Activated CD4-positive, alpha-beta T cell treated with anti-CD3 and anti-CD28 coated beads for 36 hours (primary cell): Measurements from ENCODE around the gene TDRD10. TPM values are rescaled to one million over a fixed set of nuclear protein-coding genes. Genes with fewer than 3 reads are reported as not detected.

Experiments
- ATAC-seq: fragments of 200-7000 bp; cut with Tn5 transposase; one replicate; pipeline ENCODE4 v1.10.0; 2021; ENCODE audit warnings: mild to moderate bottlenecking, moderate library complexity
- CTCF ChIA-PET: fragments of 350-600 bp; sonication (Branson Sonifier 250); formaldehyde crosslinking; loops from one replicate; lab custom pipeline; 2021; ENCODE audit warnings: antibody characterized with exemption; lab: Charles Lee
- POLR2A ChIA-PET: fragments of 350-600 bp; sonication (Branson Sonifier 250); formaldehyde crosslinking; loops from one replicate; lab custom pipeline; 2021; ENCODE audit warnings: antibody characterized with exemption, inconsistent platforms; lab: Charles Lee
- DNase-seq: peaks from one replicate; pipeline ENCODE4 v3.0.0-alpha.2; 2020
- H3K27ac Mint-ChIP-seq: one replicate; pipeline ENCODE4 v1.8.0; 2021; ENCODE audit warnings: mixed read lengths
- H3K27me3 Mint-ChIP-seq: one replicate; pipeline ENCODE4 v1.8.0; 2021; ENCODE audit warnings: mixed read lengths
- H3K36me3 Mint-ChIP-seq: one replicate; pipeline ENCODE4 v1.8.0; 2021; ENCODE audit warnings: low read depth, mixed read lengths
- H3K4me1 Mint-ChIP-seq: one replicate; pipeline ENCODE4 v1.8.0; 2021; ENCODE audit warnings: mixed read lengths
- H3K4me3 Mint-ChIP-seq: one replicate; pipeline ENCODE4 v1.8.0; 2021; ENCODE audit warnings: mild to moderate bottlenecking, moderate library complexity, mixed read lengths
- H3K9me3 Mint-ChIP-seq: one replicate; pipeline ENCODE4 v1.8.0; 2021; ENCODE audit warnings: low read depth, mixed read lengths
- intact Hi-C, 2 experiments: fragments of 100-400 bp; cut with DNase I in 1 of 2; cut with micrococcal nuclease in 1 of 2; formaldehyde crosslinking; loops; one replicate each; pipeline versions ENCODE4 v1.14.2 to v1.15.1; 2022 to 2024; cut with DNase I, micrococcal nuclease
- total RNA-seq, 2 experiments: library from RNA; stranded (reverse); gene quantifications; one replicate each; pipeline ENCODE4 v1.2.3, GENCODE V29; 2021

TDRD10 gene
- total RNA-seq, 2 experiments from 2014 or later, result not detected

GRCh38 chr1:154493276-154493675 is 8.7 kb upstream of the TDRD10 start:
- no peak for DNase-seq
- no peak for ATAC-seq
- peaks cover 4% of the 10 kb centered on the region for H3K27me3 Mint-ChIP-seq
- H3K36me3 Mint-ChIP-seq, result no peaks in the 10 kb centered on the region
- intact Hi-C loops, result no loop called here
- peaks cover 41% of the 10 kb centered on the region for H3K4me1 Mint-ChIP-seq
- no peak overlapping the region for H3K27ac Mint-ChIP-seq
- H3K9me3 Mint-ChIP-seq, result no peaks in the 10 kb centered on the region
- ChIA-PET CTCF (interaction anchor here (1.0 to 7.7 kb wide), 3 partner anchors 12 to 158 kb away, joined by 4 to 63 read pairs (median 5); no protein-coding TSS in a partner anchor), POLR2A (no interaction called here)
- H3K4me3 Mint-ChIP-seq, result no peak overlapping the region

GRCh38 chr1:154495496-154496273 is 6.3 kb upstream of the TDRD10 start:
- intact Hi-C loops, result loop anchor here in 1 of 2 experiments (5.0 kb wide), 1 partner anchor 112 kb away; the partner anchor contains the start of gene ADAR
- H3K4me1 Mint-ChIP-seq, result peaks cover 51% of the 10 kb centered on the region
- ATAC-seq (no peak), DNase-seq (no peak)
- no peaks in the 10 kb centered on the region for H3K9me3 Mint-ChIP-seq
- H3K4me3 Mint-ChIP-seq, result no peak overlapping the region
- H3K27me3 Mint-ChIP-seq, result peaks cover 15% of the 10 kb centered on the region
- POLR2A ChIA-PET, result interaction anchor here (0.6 kb wide), 1 partner anchor 115 kb away, joined by 7 read pairs; no protein-coding TSS in a partner anchor
- H3K27ac Mint-ChIP-seq, result no peak overlapping the region
- H3K36me3 Mint-ChIP-seq, result no peaks in the 10 kb centered on the region
- CTCF ChIA-PET, result interaction anchor here (0.7 to 7.7 kb wide), 8 partner anchors 10 to 980 kb away, joined by 3 to 63 read pairs (median 5); no protein-coding TSS in a partner anchor

GRCh38 chr1:154496383-154496782 is 5.6 kb upstream of the TDRD10 start:
- ChIA-PET POLR2A (no interaction called here), CTCF (interaction anchor here (0.7 to 7.7 kb wide), 7 partner anchors 9 to 1493 kb away, joined by 3 to 63 read pairs (median 4); no protein-coding TSS in a partner anchor)
- peaks cover 18% of the 10 kb centered on the region for H3K27me3 Mint-ChIP-seq
- no peak overlapping the region for H3K27ac Mint-ChIP-seq
- H3K36me3 Mint-ChIP-seq, result no peaks in the 10 kb centered on the region
- intact Hi-C loops, result loop anchor here in 1 of 2 experiments (5.0 kb wide), 1 partner anchor 111 kb away; the partner anchor contains the start of gene ADAR
- H3K9me3 Mint-ChIP-seq, result no peaks in the 10 kb centered on the region
- H3K4me1 Mint-ChIP-seq, result peaks cover 51% of the 10 kb centered on the region
- ATAC-seq (no peak), DNase-seq (no peak)
- no peak overlapping the region for H3K4me3 Mint-ChIP-seq

GRCh38 chr1:154497026-154497806 is 4.8 kb upstream of the TDRD10 start:
- no peaks in the 10 kb centered on the region for H3K36me3 Mint-ChIP-seq
- peaks cover 50% of the 10 kb centered on the region for H3K4me1 Mint-ChIP-seq
- ATAC-seq, result peak; percentile 79
- ChIA-PET CTCF (interaction anchor here (0.7 to 7.7 kb wide), 10 partner anchors 9 to 1492 kb away, joined by 3 to 63 read pairs (median 4); no protein-coding TSS in a partner anchor), POLR2A (interaction anchor here (0.6 to 0.9 kb wide), 4 partner anchors 9 to 161 kb away, joined by 3 to 6 read pairs (median 4); no protein-coding TSS in a partner anchor)
- intact Hi-C loops, result loop anchor here in 1 of 2 experiments (5.0 kb wide), 1 partner anchor 110 kb away; the partner anchor contains the start of gene ADAR
- peak overlapping the region; percentile 84 for H3K27ac Mint-ChIP-seq
- DNase-seq, result peak; percentile 30
- H3K27me3 Mint-ChIP-seq, result peaks cover 18% of the 10 kb centered on the region
- no peaks in the 10 kb centered on the region for H3K9me3 Mint-ChIP-seq
- no peak overlapping the region for H3K4me3 Mint-ChIP-seq

- Mint-ChIP-seq H3K4me3 (no peak overlapping the region), H3K9me3 (no peaks in the 10 kb centered on the region), H3K27ac (no peak overlapping the region), H3K27me3 (peaks cover 28% of the 10 kb centered on the region), H3K36me3 (no peaks in the 10 kb centered on the region), H3K4me1 (peaks cover 33% of the 10 kb centered on the region)
- intact Hi-C loops, result loop anchor here in 1 of 2 experiments (5.0 kb wide), 1 partner anchor 108 kb away; the partner anchor contains the start of gene ADAR
- CTCF ChIA-PET, result no interaction called here
- ATAC-seq (peak; percentile 48), DNase-seq (no peak)
- POLR2A ChIA-PET, result no interaction called here
Observed at GRCh38 chr1:154499446-154499845, 2.6 kb upstream of the TDRD10 start.

GRCh38 chr1:154500533-154500932 is 1.5 kb upstream of the TDRD10 start:
- intact Hi-C loops, result no loop called here
- ChIA-PET POLR2A (no interaction called here), CTCF (interaction anchor here (0.7 to 1.7 kb wide), 3 partner anchors 10 to 166 kb away, joined by 3 to 6 read pairs (median 4); no protein-coding TSS in a partner anchor)
- H3K36me3 Mint-ChIP-seq, result no peaks in the 10 kb centered on the region
- peaks cover 36% of the 10 kb centered on the region for H3K27me3 Mint-ChIP-seq
- DNase-seq, result no peak
- no peak overlapping the region for H3K4me3 Mint-ChIP-seq
- no peak overlapping the region for H3K27ac Mint-ChIP-seq
- no peak for ATAC-seq
- H3K9me3 Mint-ChIP-seq, result no peaks in the 10 kb centered on the region
- peaks cover 31% of the 10 kb centered on the region for H3K4me1 Mint-ChIP-seq

GRCh38 chr1:154501423-154502065 is 475 bp upstream of the TDRD10 start:
- DNase-seq (no peak), ATAC-seq (no peak)
- Mint-ChIP-seq H3K4me3 (no peak overlapping the region), H3K4me1 (peaks cover 24% of the 10 kb centered on the region), H3K36me3 (no peaks in the 10 kb centered on the region), H3K27ac (no peak overlapping the region), H3K9me3 (no peaks in the 10 kb centered on the region), H3K27me3 (peaks cover 40% of the 10 kb centered on the region)
- intact Hi-C loops, result no loop called here
- CTCF ChIA-PET, result interaction anchor here (0.6 to 1.7 kb wide), 3 partner anchors 11 to 45 kb away, joined by 3 to 6 read pairs (median 4); no protein-coding TSS in a partner anchor
- POLR2A ChIA-PET, result interaction anchor here (0.5 kb wide), 1 partner anchor 1794 kb away, joined by 3 read pairs; the partner anchor contains the start of gene GLMP

GRCh38 chr1:154502744-154503115 is 711 bp downstream of the TDRD10 start:
- Mint-ChIP-seq H3K27ac (no peak overlapping the region), H3K4me1 (peaks cover 12% of the 10 kb centered on the region), H3K27me3 (peaks cover 45% of the 10 kb centered on the region), H3K36me3 (no peaks in the 10 kb centered on the region), H3K4me3 (peak overlapping the region; percentile 39), H3K9me3 (no peaks in the 10 kb centered on the region)
- intact Hi-C loops, result no loop called here
- CTCF ChIA-PET, result no interaction called here
- POLR2A ChIA-PET, result no interaction called here
- ATAC-seq (no peak), DNase-seq (peak; percentile 25)

- POLR2A ChIA-PET, result no interaction called here
- intact Hi-C loops, result no loop called here
- H3K9me3 Mint-ChIP-seq, result no peaks in the 10 kb centered on the region
Observed at GRCh38 chr1:154503898-154504297, 1.9 kb downstream of the TDRD10 start.

GRCh38 chr1:154512760-154513159 is 10.7 kb downstream of the TDRD10 start:
- no peak overlapping the region for H3K4me3 Mint-ChIP-seq
- ChIA-PET CTCF (no interaction called here), POLR2A (no interaction called here)
- no peaks in the 10 kb centered on the region for H3K9me3 Mint-ChIP-seq
- H3K36me3 Mint-ChIP-seq, result no peaks in the 10 kb centered on the region
- no peak overlapping the region for H3K27ac Mint-ChIP-seq
- intact Hi-C loops, result no loop called here
- peaks cover 13% of the 10 kb centered on the region for H3K27me3 Mint-ChIP-seq
- no peak for DNase-seq
- no peak for ATAC-seq
- H3K4me1 Mint-ChIP-seq, result no peaks in the 10 kb centered on the region

More at GRCh38 chr1:154503898-154504297, 1.9 kb downstream of the TDRD10 start:
- Mint-ChIP-seq H3K27ac (no peak overlapping the region), H3K27me3 (peaks cover 53% of the 10 kb centered on the region), H3K4me3 (no peak overlapping the region), H3K36me3 (no peaks in the 10 kb centered on the region), H3K4me1 (peaks cover 7% of the 10 kb centered on the region)
- DNase-seq, result no peak
- CTCF ChIA-PET, result no interaction called here
- ATAC-seq, result no peak
